SK-N-SH treated with all-trans-retinoic acid at 6 μM for 48 hours (cell line): Measurements from ENCODE around the gene GREB1.

Experiments used
- ATAC-seq: fragments of 200-7000 bp; cut with Tn5 transposase; 3 replicates; pipeline ENCODE4 v1.9.1; 2020; ENCODE audit warnings: mild to moderate bottlenecking, moderate library complexity
- ARNTL ChIP-seq: fragments of 450-650 bp; formaldehyde crosslinking; IDR thresholded peaks from 2 replicates; pipeline ENCODE4 v1.5.0; 2020; ENCODE audit warnings: low read depth, mild to moderate bottlenecking, moderate library complexity, borderline replicate concordance
- BACH2 ChIP-seq: fragments of 250-450 bp; sonication (Bioruptor Pico); IDR thresholded peaks from 2 replicates; pipeline ENCODE4 v1.9.0; 2021; ENCODE audit warnings: mild to moderate bottlenecking, borderline replicate concordance
- CSDC2 ChIP-seq: fragments of 250-450 bp; sonication (Bioruptor Pico); IDR thresholded peaks from 2 replicates; pipeline ENCODE4 v1.5.0; 2020; ENCODE audit warnings: mild to moderate bottlenecking, moderate library complexity
- ESRRG ChIP-seq: fragments of 250-450 bp; sonication (Bioruptor Pico); IDR thresholded peaks from 2 replicates; pipeline ENCODE4 v1.6.1; 2021; ENCODE audit warnings: mild to moderate bottlenecking
- GLIS3 ChIP-seq: fragments of 250-450 bp; sonication (Bioruptor Pico); IDR thresholded peaks from 2 replicates; pipeline ENCODE4 v1.5.0; 2020; ENCODE audit warnings: mild to moderate bottlenecking, moderate library complexity
- ISL1 ChIP-seq: fragments of 250-450 bp; sonication (Bioruptor Pico); IDR thresholded peaks from 2 replicates; pipeline ENCODE4 v2.1.2; 2022; ENCODE audit warnings: mild to moderate bottlenecking, moderate library complexity
- OSR1 ChIP-seq: fragments of 250-450 bp; sonication (Bioruptor Pico); IDR thresholded peaks from 2 replicates; pipeline ENCODE4 v1.8.0; 2022; ENCODE audit warnings: moderate library complexity, mild to moderate bottlenecking, inconsistent platforms
- PATZ1 ChIP-seq: fragments of 250-450 bp; sonication (Bioruptor Pico); IDR thresholded peaks from 2 replicates; pipeline ENCODE4 v1.8.0; 2020; ENCODE audit warnings: mild to moderate bottlenecking, moderate library complexity, borderline replicate concordance
- POU6F1 ChIP-seq: fragments of 250-450 bp; sonication (Bioruptor Pico); IDR thresholded peaks from 2 replicates; pipeline ENCODE4 v1.8.0; 2021; ENCODE audit warnings: low read depth, mild to moderate bottlenecking, moderate library complexity, borderline replicate concordance
- PPARA ChIP-seq: fragments of 250-450 bp; sonication (Bioruptor Pico); IDR thresholded peaks from 2 replicates; pipeline ENCODE4 v1.5.0; 2020; ENCODE audit warnings: mild to moderate bottlenecking, borderline replicate concordance
- RARB ChIP-seq: fragments of 250-450 bp; sonication (Bioruptor Pico); IDR thresholded peaks from 2 replicates; pipeline ENCODE4 v1.8.0; 2021; ENCODE audit warnings: mild to moderate bottlenecking, moderate library complexity
- SNAI2 ChIP-seq: fragments of 250-450 bp; sonication (Bioruptor Pico); IDR thresholded peaks from 2 replicates; pipeline ENCODE4 v1.5.0; 2020; ENCODE audit warnings: mild to moderate bottlenecking, moderate library complexity
- TOX ChIP-seq: fragments of 250-450 bp; sonication (Bioruptor Pico); IDR thresholded peaks from 2 replicates; pipeline ENCODE4 v1.8.0; 2021; ENCODE audit warnings: mild to moderate bottlenecking, moderate library complexity, borderline replicate concordance
- ZC3H10 ChIP-seq: fragments of 250-450 bp; sonication (Bioruptor Pico); IDR thresholded peaks from 2 replicates; pipeline ENCODE4 v1.5.1; 2021; ENCODE audit warnings: mild to moderate bottlenecking, moderate library complexity
- ZFP3 ChIP-seq: fragments of 250-450 bp; sonication (Bioruptor Pico); IDR thresholded peaks from 2 replicates; pipeline ENCODE4 v1.5.0; 2020; ENCODE audit warnings: mild to moderate bottlenecking, moderate library complexity
- ZFP30 ChIP-seq: fragments of 450-650 bp; formaldehyde crosslinking; IDR thresholded peaks from 2 replicates; pipeline ENCODE4 v1.5.0; 2022; ENCODE audit warnings: mild to moderate bottlenecking, moderate library complexity
- ZNF565 ChIP-seq: fragments of 450-650 bp; formaldehyde crosslinking; conservative IDR thresholded peaks from 2 replicates; pipeline ENCODE4 v1.5.0; 2020; ENCODE audit warnings: low read depth, mild to moderate bottlenecking, moderate library complexity
- ZNF70 ChIP-seq: fragments of 450-650 bp; formaldehyde crosslinking; IDR thresholded peaks from 2 replicates; pipeline ENCODE4 v1.5.0; 2020; ENCODE audit warnings: mild to moderate bottlenecking, moderate library complexity
- ZNF8 ChIP-seq: fragments of 450-650 bp; formaldehyde crosslinking; IDR thresholded peaks from 2 replicates; pipeline ENCODE4 v1.5.0; 2020; ENCODE audit warnings: mild to moderate bottlenecking, moderate library complexity
- TF ChIP-seq, protein P1 (sequence below): fragments of 250-450 bp; sonication (Bioruptor Pico); IDR thresholded peaks from 2 replicates; pipeline ENCODE4 v1.5.1; 2021; ENCODE audit warnings: mild to moderate bottlenecking, moderate library complexity
- TF ChIP-seq, protein P2 (sequence below): fragments of 250-450 bp; sonication (Bioruptor Pico); IDR thresholded peaks from 2 replicates; pipeline ENCODE4 v1.5.1; 2020; ENCODE audit warnings: low read depth, mild to moderate bottlenecking, moderate library complexity
- TF ChIP-seq, protein P3 (sequence below): fragments of 250-450 bp; sonication (Bioruptor Pico); IDR thresholded peaks from 2 replicates; pipeline ENCODE4 v1.5.0; 2020; ENCODE audit warnings: mild to moderate bottlenecking, moderate library complexity

GREB1 gene

DNA sequence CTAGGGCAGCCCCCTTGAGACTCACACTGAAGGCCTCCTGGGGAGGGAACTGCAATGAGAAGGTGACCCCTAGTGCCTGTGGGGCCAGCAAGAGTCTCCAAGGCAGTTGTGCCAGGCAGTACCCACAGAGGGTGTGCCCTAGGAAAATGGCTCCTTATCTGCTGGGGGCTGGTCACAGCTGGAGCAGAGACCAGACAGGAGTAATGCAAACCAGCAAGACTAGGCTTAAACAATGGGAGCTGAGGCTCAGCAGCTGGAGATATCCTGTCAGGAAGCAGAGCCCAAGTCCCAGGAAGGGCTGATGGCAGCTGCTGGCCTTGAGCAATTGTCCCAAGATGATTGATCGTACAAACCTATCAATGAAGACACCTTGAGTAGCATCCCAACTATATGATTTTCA is 41.1 kb upstream of the GREB1 start (continued):
- TF ChIP-seq OSR1 (CRISPR knock-in tag) (no peak), SNAI2 (CRISPR knock-in tag) (no peak), TOX (CRISPR knock-in tag) (no peak), CSDC2 (CRISPR knock-in tag) (no peak), BACH2 (CRISPR knock-in tag) (no peak), POU6F1 (CRISPR knock-in tag) (no peak), RARB (no peak), PPARA (CRISPR knock-in tag) (no peak), ZNF70 (CRISPR knock-in tag) (no peak)

GRCh38 chr2:11493282-11493681 is 40.6 kb upstream of the GREB1 start:
- ATAC-seq: no peak
- TF ChIP-seq ZFP30 (no peak), PPARA (CRISPR knock-in tag) (no peak), RARB (no peak), GLIS3 (no peak), ZNF8 (CRISPR knock-in tag) (no peak), ZC3H10 (CRISPR knock-in tag) (no peak), ZNF565 (CRISPR knock-in tag) (no peak), TOX (CRISPR knock-in tag) (no peak), PATZ1 (CRISPR knock-in tag) (no peak), BACH2 (CRISPR knock-in tag) (no peak), ZFP3 (CRISPR knock-in tag) (no peak)
- TF ChIP-seq, protein P1, sequence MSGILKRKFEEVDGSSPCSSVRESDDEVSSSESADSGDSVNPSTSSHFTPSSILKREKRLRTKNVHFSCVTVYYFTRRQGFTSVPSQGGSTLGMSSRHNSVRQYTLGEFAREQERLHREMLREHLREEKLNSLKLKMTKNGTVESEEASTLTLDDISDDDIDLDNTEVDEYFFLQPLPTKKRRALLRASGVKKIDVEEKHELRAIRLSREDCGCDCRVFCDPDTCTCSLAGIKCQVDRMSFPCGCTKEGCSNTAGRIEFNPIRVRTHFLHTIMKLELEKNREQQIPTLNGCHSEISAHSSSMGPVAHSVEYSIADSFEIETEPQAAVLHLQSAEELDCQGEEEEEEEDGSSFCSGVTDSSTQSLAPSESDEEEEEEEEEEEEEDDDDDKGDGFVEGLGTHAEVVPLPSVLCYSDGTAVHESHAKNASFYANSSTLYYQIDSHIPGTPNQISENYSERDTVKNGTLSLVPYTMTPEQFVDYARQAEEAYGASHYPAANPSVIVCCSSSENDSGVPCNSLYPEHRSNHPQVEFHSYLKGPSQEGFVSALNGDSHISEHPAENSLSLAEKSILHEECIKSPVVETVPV (CRISPR knock-in tag): no peak
- TF ChIP-seq, protein P2, sequence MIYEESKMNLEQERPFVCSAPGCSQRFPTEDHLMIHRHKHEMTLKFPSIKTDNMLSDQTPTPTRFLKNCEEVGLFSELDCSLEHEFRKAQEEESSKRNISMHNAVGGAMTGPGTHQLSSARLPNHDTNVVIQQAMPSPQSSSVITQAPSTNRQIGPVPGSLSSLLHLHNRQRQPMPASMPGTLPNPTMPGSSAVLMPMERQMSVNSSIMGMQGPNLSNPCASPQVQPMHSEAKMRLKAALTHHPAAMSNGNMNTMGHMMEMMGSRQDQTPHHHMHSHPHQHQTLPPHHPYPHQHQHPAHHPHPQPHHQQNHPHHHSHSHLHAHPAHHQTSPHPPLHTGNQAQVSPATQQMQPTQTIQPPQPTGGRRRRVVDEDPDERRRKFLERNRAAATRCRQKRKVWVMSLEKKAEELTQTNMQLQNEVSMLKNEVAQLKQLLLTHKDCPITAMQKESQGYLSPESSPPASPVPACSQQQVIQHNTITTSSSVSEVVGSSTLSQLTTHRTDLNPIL (CRISPR knock-in tag): no peak

DNA sequence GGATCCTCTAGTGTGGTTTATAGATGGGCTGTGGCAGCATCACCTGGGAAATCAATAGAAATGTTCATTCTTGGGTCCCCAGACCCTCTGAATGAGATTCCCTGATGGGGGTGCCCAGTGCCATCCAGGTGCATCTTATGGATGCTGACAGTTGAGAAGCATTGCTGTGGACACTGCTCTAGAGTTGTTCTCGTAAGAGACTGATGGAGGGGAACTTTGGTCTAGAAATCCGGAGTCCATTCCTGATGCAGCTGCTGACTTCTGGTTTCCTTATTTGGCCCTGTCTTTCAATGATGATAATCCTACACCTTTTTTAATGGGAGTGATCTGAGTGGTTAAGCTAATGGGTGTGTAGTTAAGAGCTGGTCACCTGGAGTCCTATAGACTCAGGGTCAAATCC is 39.5 kb upstream of the GREB1 start:
- no peak for ATAC-seq
- TF ChIP-seq PPARA (CRISPR knock-in tag): no peak
- TF ChIP-seq, protein P2 (CRISPR knock-in tag): no peak
- TF ChIP-seq, protein P1 (CRISPR knock-in tag): no peak
- no peak for TF ChIP-seq ZNF565 (CRISPR knock-in tag)
- TF ChIP-seq ZC3H10 (CRISPR knock-in tag): no peak
- no peak for TF ChIP-seq ZFP3 (CRISPR knock-in tag)
- no peak for TF ChIP-seq POU6F1 (CRISPR knock-in tag)
- TF ChIP-seq ZNF8 (CRISPR knock-in tag): no peak
- no peak for TF ChIP-seq ZFP30
- no peak for TF ChIP-seq ESRRG (CRISPR knock-in tag)
- TF ChIP-seq, protein P3, sequence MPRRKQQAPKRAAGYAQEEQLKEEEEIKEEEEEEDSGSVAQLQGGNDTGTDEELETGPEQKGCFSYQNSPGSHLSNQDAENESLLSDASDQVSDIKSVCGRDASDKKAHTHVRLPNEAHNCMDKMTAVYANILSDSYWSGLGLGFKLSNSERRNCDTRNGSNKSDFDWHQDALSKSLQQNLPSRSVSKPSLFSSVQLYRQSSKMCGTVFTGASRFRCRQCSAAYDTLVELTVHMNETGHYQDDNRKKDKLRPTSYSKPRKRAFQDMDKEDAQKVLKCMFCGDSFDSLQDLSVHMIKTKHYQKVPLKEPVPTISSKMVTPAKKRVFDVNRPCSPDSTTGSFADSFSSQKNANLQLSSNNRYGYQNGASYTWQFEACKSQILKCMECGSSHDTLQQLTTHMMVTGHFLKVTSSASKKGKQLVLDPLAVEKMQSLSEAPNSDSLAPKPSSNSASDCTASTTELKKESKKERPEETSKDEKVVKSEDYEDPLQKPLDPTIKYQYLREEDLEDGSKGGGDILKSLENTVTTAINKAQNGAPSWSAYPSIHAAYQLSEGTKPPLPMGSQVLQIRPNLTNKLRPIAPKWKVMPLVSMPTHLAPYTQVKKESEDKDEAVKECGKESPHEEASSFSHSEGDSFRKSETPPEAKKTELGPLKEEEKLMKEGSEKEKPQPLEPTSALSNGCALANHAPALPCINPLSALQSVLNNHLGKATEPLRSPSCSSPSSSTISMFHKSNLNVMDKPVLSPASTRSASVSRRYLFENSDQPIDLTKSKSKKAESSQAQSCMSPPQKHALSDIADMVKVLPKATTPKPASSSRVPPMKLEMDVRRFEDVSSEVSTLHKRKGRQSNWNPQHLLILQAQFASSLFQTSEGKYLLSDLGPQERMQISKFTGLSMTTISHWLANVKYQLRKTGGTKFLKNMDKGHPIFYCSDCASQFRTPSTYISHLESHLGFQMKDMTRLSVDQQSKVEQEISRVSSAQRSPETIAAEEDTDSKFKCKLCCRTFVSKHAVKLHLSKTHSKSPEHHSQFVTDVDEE (CRISPR knock-in tag): no peak
- TF ChIP-seq RARB: no peak
- TF ChIP-seq ISL1 (CRISPR knock-in tag): no peak
- TF ChIP-seq ARNTL (CRISPR knock-in tag): no peak
- TF ChIP-seq OSR1 (CRISPR knock-in tag): no peak
- TF ChIP-seq TOX (CRISPR knock-in tag): no peak
